ENCODE data around the gene SFT2D2. TPM values are rescaled to one million over a fixed set of nuclear protein-coding genes. Genes with fewer than 3 reads are reported as not detected.

Gene SFT2D2
- total and polyA plus RNA-seq, 3 experiments from 2014 or later, result 44.4 to 46.0 (median 45.1) TPM

- Mint-ChIP-seq H3K27ac (peak overlapping the region in 3 of 8 donors; percentile 0 to 84 (median 77)), H3K27me3 (no peaks in the 10 kb centered on the region), H3K36me3 (peaks cover 30 to 92% (median 44%) of the 10 kb centered on the region in 3 donors), H3K4me1 (peaks cover 42 to 56% (median 47%) of the 10 kb centered on the region in 3 donors), H3K9me3 (no peaks in the 10 kb centered on the region), H3K4me3 (peak overlapping the region in 1 of 7 donors; percentile 34)
- peaks cover 9% of the 10 kb centered on the region for H3K4me1 ChIP-seq (ENCODE audit: insufficient read depth, low read length)
- H3K36me3 ChIP-seq (ENCODE audit: insufficient read depth, low read length), result peaks cover 49% of the 10 kb centered on the region
- no peak overlapping the region for H3K27ac ChIP-seq (ENCODE audit: low read depth, low read length)
- ChIA-PET CTCF (no interaction called here), POLR2A (no interaction called here)
- DNase-seq, result no peak
- H3K9me3 ChIP-seq (ENCODE audit: low read length), result no peaks in the 10 kb centered on the region
- H3K4me3 ChIP-seq (ENCODE audit: low read length), result no peak overlapping the region
- H3K27me3 ChIP-seq (ENCODE audit: insufficient read depth, low read length, poor library complexity, severe bottlenecking), result no peaks in the 10 kb centered on the region
Observed at GRCh38 chr1:168243198-168243597, 17.4 kb downstream of the SFT2D2 start.

- no peak overlapping the region for H3K4me3 ChIP-seq (ENCODE audit: low read length)
- Mint-ChIP-seq H3K27ac (peak overlapping the region in 6 of 8 donors; percentile 25 to 84 (median 74)), H3K27me3 (no peaks in the 10 kb centered on the region), H3K4me3 (peak overlapping the region in 3 of 7 donors; percentile 5 to 34 (median 13)), H3K9me3 (no peaks in the 10 kb centered on the region), H3K36me3 (peaks cover 32 to 94% (median 43%) of the 10 kb centered on the region in 3 donors), H3K4me1 (peaks cover 48 to 62% (median 52%) of the 10 kb centered on the region in 3 donors)
- ChIA-PET CTCF (no interaction called here), POLR2A (no interaction called here)
- no peak overlapping the region for H3K27ac ChIP-seq (ENCODE audit: low read depth, low read length)
- peaks cover 9% of the 10 kb centered on the region for H3K4me1 ChIP-seq (ENCODE audit: insufficient read depth, low read length)
- no peaks in the 10 kb centered on the region for H3K27me3 ChIP-seq (ENCODE audit: insufficient read depth, low read length, poor library complexity, severe bottlenecking)
- H3K9me3 ChIP-seq (ENCODE audit: low read length), result no peaks in the 10 kb centered on the region
- DNase-seq, result peak in 1 of 5 donors; percentile 9
- H3K36me3 ChIP-seq (ENCODE audit: insufficient read depth, low read length), result peaks cover 48% of the 10 kb centered on the region
Observed at GRCh38 chr1:168243636-168244212, 17.9 kb downstream of the SFT2D2 start.

GRCh38 chr1:168245042-168245441, 19.2 kb downstream of the SFT2D2 start:
- H3K4me1 ChIP-seq (ENCODE audit: insufficient read depth, low read length), result peaks cover 9% of the 10 kb centered on the region
- CTCF ChIA-PET, result interaction anchor here (4.4 kb wide), 1 partner anchor 10 kb away, joined by 13 read pairs; no protein-coding TSS in a partner anchor
- no peak for DNase-seq
- H3K4me3 Mint-ChIP-seq, result peak overlapping the region in 1 of 7 donors; percentile 33
- H3K27ac ChIP-seq (ENCODE audit: low read depth, low read length), result no peak overlapping the region
- H3K36me3 ChIP-seq (ENCODE audit: insufficient read depth, low read length), result peaks cover 47% of the 10 kb centered on the region
- no peak overlapping the region for H3K4me3 ChIP-seq (ENCODE audit: low read length)
- H3K27me3 Mint-ChIP-seq, result no peaks in the 10 kb centered on the region
- peak overlapping the region in 3 of 8 donors; percentile 29 to 69 (median 40) for H3K27ac Mint-ChIP-seq
- POLR2A ChIA-PET, result no interaction called here
- H3K4me1 Mint-ChIP-seq, result peaks cover 55 to 72% (median 62%) of the 10 kb centered on the region in 3 donors
- H3K9me3 Mint-ChIP-seq, result no peaks in the 10 kb centered on the region
- H3K9me3 ChIP-seq (ENCODE audit: low read length), result no peaks in the 10 kb centered on the region
- peaks cover 31 to 94% (median 48%) of the 10 kb centered on the region in 3 donors for H3K36me3 Mint-ChIP-seq
- no peaks in the 10 kb centered on the region for H3K27me3 ChIP-seq (ENCODE audit: insufficient read depth, low read length, poor library complexity, severe bottlenecking)

- ChIA-PET POLR2A (no interaction called here), CTCF (interaction anchor here (4.4 kb wide), 1 partner anchor 11 kb away, joined by 13 read pairs; no protein-coding TSS in a partner anchor)
- Mint-ChIP-seq H3K9me3 (no peaks in the 10 kb centered on the region), H3K4me1 (peaks cover 64 to 82% (median 70%) of the 10 kb centered on the region in 3 donors), H3K36me3 (peaks cover 28 to 94% (median 49%) of the 10 kb centered on the region in 3 donors), H3K27me3 (no peaks in the 10 kb centered on the region), H3K27ac (peak overlapping the region in 1 of 8 donors; percentile 7), H3K4me3 (no peak overlapping the region)
- Histone ChIP-seq H3K36me3 (ENCODE audit: insufficient read depth, low read length) (peaks cover 51% of the 10 kb centered on the region), H3K4me3 (ENCODE audit: low read length) (no peak overlapping the region), H3K4me1 (ENCODE audit: insufficient read depth, low read length) (peaks cover 9% of the 10 kb centered on the region), H3K27me3 (ENCODE audit: insufficient read depth, low read length, poor library complexity, severe bottlenecking) (no peaks in the 10 kb centered on the region), H3K9me3 (ENCODE audit: low read length) (no peaks in the 10 kb centered on the region), H3K27ac (ENCODE audit: low read depth, low read length) (no peak overlapping the region)
- DNase-seq, result no peak
Observed at GRCh38 chr1:168246506-168246905, 20.7 kb downstream of the SFT2D2 start.

GRCh38 chr1:168252204-168252733, 26.5 kb downstream of the SFT2D2 start:
- no peaks in the 10 kb centered on the region for H3K27me3 ChIP-seq (ENCODE audit: insufficient read depth, low read length, poor library complexity, severe bottlenecking)
- Mint-ChIP-seq H3K4me3 (no peak overlapping the region), H3K4me1 (peaks cover 40 to 54% (median 50%) of the 10 kb centered on the region in 3 donors), H3K27me3 (no peaks in the 10 kb centered on the region), H3K27ac (peak overlapping the region in 3 of 8 donors; percentile 27 to 69 (median 63)), H3K36me3 (peaks cover 37 to 78% (median 39%) of the 10 kb centered on the region in 3 donors), H3K9me3 (peaks cover 8 to 13% (median 9%) of the 10 kb centered on the region in 5 donors)
- no peaks in the 10 kb centered on the region for H3K9me3 ChIP-seq (ENCODE audit: low read length)
- no peak for DNase-seq
- ChIA-PET CTCF (no interaction called here), POLR2A (no interaction called here)
- no peak overlapping the region for H3K4me3 ChIP-seq (ENCODE audit: low read length)
- H3K36me3 ChIP-seq (ENCODE audit: insufficient read depth, low read length), result peaks cover 11% of the 10 kb centered on the region
- no peak overlapping the region for H3K27ac ChIP-seq (ENCODE audit: low read depth, low read length)
- no peaks in the 10 kb centered on the region for H3K4me1 ChIP-seq (ENCODE audit: insufficient read depth, low read length)

GRCh38 chr1:168256164-168256563, 30.4 kb downstream of the SFT2D2 start:
- Histone ChIP-seq H3K4me1 (ENCODE audit: insufficient read depth, low read length) (peaks cover 4% of the 10 kb centered on the region), H3K9me3 (ENCODE audit: low read length) (no peaks in the 10 kb centered on the region), H3K4me3 (ENCODE audit: low read length) (no peak overlapping the region), H3K27me3 (ENCODE audit: insufficient read depth, low read length, poor library complexity, severe bottlenecking) (no peaks in the 10 kb centered on the region), H3K36me3 (ENCODE audit: insufficient read depth, low read length) (no peaks in the 10 kb centered on the region), H3K27ac (ENCODE audit: low read depth, low read length) (no peak overlapping the region)
- Mint-ChIP-seq H3K27me3 (no peaks in the 10 kb centered on the region), H3K4me3 (no peak overlapping the region), H3K9me3 (peaks cover 8 to 13% (median 9%) of the 10 kb centered on the region in 5 donors), H3K4me1 (peaks cover 28 to 52% (median 50%) of the 10 kb centered on the region in 3 donors), H3K36me3 (peaks cover 23 to 61% (median 33%) of the 10 kb centered on the region in 3 donors), H3K27ac (no peak overlapping the region)
- no peak for DNase-seq
- ChIA-PET POLR2A (no interaction called here), CTCF (interaction anchor here (1.1 kb wide), 1 partner anchor 21 kb away, joined by 3 read pairs; no protein-coding TSS in a partner anchor)

GRCh38 chr1:168257397-168257796, 31.6 kb downstream of the SFT2D2 start:
- H3K27me3 Mint-ChIP-seq, result no peaks in the 10 kb centered on the region
- no peak overlapping the region for H3K27ac Mint-ChIP-seq
- CTCF ChIA-PET, result interaction anchor here (0.8 kb wide), 1 partner anchor 24 kb away, joined by 3 read pairs; no protein-coding TSS in a partner anchor
- Histone ChIP-seq H3K4me1 (ENCODE audit: insufficient read depth, low read length) (peaks cover 5% of the 10 kb centered on the region), H3K27me3 (ENCODE audit: insufficient read depth, low read length, poor library complexity, severe bottlenecking) (no peaks in the 10 kb centered on the region), H3K36me3 (ENCODE audit: insufficient read depth, low read length) (no peaks in the 10 kb centered on the region), H3K4me3 (ENCODE audit: low read length) (no peak overlapping the region), H3K27ac (ENCODE audit: low read depth, low read length) (no peak overlapping the region), H3K9me3 (ENCODE audit: low read length) (no peaks in the 10 kb centered on the region)
- H3K9me3 Mint-ChIP-seq, result peaks cover 8 to 13% (median 9%) of the 10 kb centered on the region in 5 donors
- POLR2A ChIA-PET, result no interaction called here
- no peak for DNase-seq
- H3K4me1 Mint-ChIP-seq, result peaks cover 27 to 58% (median 48%) of the 10 kb centered on the region in 3 donors
- H3K4me3 Mint-ChIP-seq, result no peak overlapping the region
- H3K36me3 Mint-ChIP-seq, result peaks cover 32 to 64% (median 36%) of the 10 kb centered on the region in 3 donors

GRCh38 chr1:168259567-168259966, 33.8 kb downstream of the SFT2D2 start:
- Mint-ChIP-seq H3K27me3 (no peaks in the 10 kb centered on the region), H3K4me1 (peaks cover 26 to 50% (median 42%) of the 10 kb centered on the region in 3 donors), H3K36me3 (peaks cover 34 to 67% (median 42%) of the 10 kb centered on the region in 3 donors), H3K27ac (no peak overlapping the region), H3K4me3 (no peak overlapping the region), H3K9me3 (peaks cover 8 to 13% (median 9%) of the 10 kb centered on the region in 5 donors)
- Histone ChIP-seq H3K4me1 (ENCODE audit: insufficient read depth, low read length) (peaks cover 5% of the 10 kb centered on the region), H3K27me3 (ENCODE audit: insufficient read depth, low read length, poor library complexity, severe bottlenecking) (no peaks in the 10 kb centered on the region), H3K36me3 (ENCODE audit: insufficient read depth, low read length) (no peaks in the 10 kb centered on the region), H3K27ac (ENCODE audit: low read depth, low read length) (no peak overlapping the region), H3K9me3 (ENCODE audit: low read length) (no peaks in the 10 kb centered on the region), H3K4me3 (ENCODE audit: low read length) (no peak overlapping the region)
- no peak for DNase-seq
- ChIA-PET CTCF (no interaction called here), POLR2A (no interaction called here)

Measured in CD8-positive, alpha-beta memory T cell (primary cell).